Neural progenitor cell (in vitro differentiated cells): ENCODE data around the gene GMCL1.

ENCODE experiments used
- CTCF ChIP-seq: fragments of 200-600 bp; sonication (generic); IDR thresholded peaks from 2 replicates; pipeline ENCODE4 v1.5.1; 2017; ENCODE audit warnings: antibody characterized with exemption, mild to moderate bottlenecking
- EZH2phosphoT487 ChIP-seq: fragments of 200-600 bp; sonication (generic); IDR thresholded peaks from 2 replicates; pipeline ENCODE4 v1.6.1; 2017; ENCODE audit warnings: antibody characterized with exemption

GRCh38 chr2:69829256-69830044, at the start of gene GMCL1:
- TF ChIP-seq EZH2phosphoT487 (peak; percentile 30), CTCF (no peak)
